T-helper 2 cell (primary cell): ENCODE measurements around the gene NDRG4.
"Not testable (repeated sequence)": the region's sequence is repeated elsewhere in the genome, so short reads cannot be mapped to it uniquely, and the experiment has no call there.

ENCODE experiments used
- DNase-seq, 5 experiments: peaks; one replicate each; pipeline versions ENCODE4 v3.0.0 to v3.0.0-alpha.2; 2012 to 2022

The NDRG4 gene

DNA sequence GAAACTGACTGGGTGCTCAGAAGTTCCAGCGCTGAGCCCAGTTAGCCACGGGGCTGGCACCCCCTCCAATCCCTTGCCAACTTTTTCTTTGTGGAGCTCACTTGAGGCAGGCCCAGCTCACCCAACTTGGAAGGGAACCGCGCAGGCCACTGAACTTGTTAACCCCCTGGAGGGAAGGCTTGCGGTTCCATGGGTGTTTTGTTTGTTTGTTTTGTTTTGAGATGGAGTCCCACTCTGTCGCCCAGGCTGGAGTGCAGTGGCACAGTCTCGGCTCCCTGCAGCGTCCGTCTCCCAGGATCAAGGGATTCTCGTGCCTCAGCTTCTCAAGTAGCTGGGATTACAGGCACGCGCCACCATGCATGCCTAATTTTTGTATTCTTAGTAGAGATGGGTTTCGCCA is 34.1 kb upstream of the NDRG4 start:
- DNase-seq, result no peak

GRCh38 chr16:58466396-58466795 is 33.5 kb upstream of the NDRG4 start:
- DNase-seq, result no peak

DNA sequence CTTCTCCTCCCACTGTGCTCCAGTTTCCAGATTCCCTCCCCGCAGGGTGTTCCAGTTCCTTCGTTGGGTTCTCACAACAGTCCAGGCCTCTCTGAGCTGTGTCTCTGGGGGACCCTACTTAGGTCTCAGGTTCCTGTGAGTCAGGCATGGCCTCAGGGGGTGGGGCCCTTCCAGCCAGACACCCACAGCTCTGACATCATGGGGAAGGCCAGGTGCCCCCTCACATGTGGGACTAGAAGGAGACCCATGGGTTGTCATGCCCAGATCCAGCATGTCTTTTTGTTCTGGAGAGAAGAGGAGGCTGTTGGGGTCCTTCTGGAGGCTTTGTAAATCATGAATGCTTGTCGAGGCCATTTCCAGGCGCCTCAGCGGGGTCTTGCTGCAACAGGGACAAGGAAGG is 32.0 kb upstream of the NDRG4 start:
- no peak for DNase-seq

GRCh38 chr16:58471209-58471975 is 28.6 kb upstream of the NDRG4 start:
- DNase-seq, result no peak

- no peak for DNase-seq
Measured at GRCh38 chr16:58472266-58472665, 27.7 kb upstream of the NDRG4 start.

DNA sequence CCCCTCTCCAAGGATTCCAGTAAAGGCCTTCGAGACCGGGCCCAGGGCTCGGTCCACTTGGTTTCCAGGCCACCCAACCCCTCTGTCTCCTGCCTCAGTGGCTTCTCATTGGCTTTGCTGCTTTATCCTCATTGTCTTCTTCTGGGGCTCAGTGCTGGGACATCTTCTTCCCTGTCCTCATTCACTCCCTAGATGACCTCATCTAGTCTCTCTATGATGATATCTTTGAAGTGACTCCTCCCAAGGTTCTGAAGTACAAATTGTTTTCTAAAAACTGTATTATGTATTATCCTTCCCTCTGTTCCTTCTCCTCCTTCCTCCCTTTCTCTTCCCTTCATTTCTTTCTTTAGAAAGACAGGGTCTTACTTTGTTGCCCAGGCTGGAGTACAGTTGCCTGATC is 27.1 kb upstream of the NDRG4 start:
- DNase-seq, result no peak

GRCh38 chr16:58474296-58474695 is 25.6 kb upstream of the NDRG4 start:
- no peak for DNase-seq

DNA sequence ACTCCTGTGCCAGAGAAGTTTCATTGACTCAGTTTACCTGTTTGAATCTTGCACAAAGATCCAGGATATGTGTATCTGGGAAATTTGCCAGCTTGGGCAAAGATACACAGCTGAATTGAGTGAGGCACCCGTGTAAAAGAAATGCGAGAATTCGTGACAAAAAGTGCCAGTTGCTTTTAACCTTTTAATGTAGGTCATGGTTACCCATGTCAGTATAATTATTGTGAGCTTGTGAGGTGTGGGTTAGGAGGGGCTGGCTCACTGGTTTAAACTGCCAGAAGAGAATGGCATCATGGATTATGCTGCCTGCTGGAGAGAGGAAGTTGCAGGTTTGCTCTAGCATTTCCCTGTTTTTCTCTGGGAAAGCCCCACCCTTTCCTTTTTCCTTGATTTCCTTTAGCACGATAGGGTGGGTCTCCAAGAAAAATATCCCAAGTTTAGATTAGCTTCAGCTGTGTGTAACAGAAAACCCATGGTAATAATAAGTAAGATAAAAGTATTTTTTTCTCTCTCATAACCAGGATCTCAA is 24.8 kb upstream of the NDRG4 start:
- DNase-seq, result no peak

DNA sequence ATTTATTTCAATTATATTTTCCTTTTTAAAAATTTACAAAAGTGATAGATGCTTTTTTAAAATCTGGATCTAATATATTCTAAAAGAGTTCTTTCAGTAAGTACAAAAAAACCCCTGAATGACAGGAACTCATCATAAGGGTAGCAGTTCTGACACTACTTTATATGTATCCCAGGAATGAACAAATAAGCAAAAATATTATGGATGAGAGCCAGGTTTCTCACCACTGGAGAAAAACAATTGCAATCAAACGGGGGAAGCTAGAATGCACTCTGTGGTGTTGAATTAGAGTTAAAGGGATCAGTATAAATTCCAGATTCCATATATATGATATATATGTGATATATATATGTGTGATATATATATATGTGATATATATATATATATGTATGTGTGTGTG is 23.2 kb upstream of the NDRG4 start:
- DNase-seq, result no peak

DNA sequence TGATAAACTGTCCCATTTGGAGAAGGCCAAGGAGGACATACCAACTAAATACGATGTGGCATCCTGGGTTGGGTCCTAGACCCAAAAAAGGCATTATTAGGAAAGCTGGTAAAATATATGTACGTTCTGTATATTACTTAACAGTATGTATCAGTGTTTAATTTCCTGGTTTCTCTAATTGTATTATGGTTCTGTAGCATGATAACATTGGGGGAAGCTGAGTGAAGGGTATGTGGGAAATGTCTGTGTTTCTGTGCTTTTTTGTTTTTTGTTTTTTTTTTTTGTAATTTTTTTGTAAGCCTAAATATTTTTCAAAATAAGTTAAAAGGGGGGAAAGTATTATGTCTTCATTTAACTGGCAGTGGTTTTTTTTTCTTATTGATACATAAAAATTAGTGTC is 21.5 kb upstream of the NDRG4 start:
- DNase-seq, result no peak

GRCh38 chr16:58481226-58481869 is 18.6 kb upstream of the NDRG4 start:
- no peak for DNase-seq

DNA sequence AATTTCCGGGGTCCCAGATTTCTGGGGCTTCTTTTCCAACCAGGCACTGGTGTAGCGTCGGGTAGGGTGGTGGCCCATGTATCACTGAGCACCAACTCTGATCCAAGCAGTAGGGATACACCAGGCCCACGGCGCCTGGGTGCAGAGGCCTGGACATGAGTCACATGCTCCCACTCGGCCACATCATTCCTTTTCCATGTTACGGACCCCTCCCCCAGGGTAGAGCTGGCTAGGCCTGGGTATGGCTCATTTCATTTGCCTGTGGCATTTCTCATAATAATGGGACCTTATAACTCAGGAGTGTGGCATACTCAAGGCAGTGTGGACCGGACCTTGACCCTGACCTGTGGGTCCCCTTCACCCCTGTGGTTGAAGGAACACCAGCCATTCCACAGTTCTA is 18.0 kb upstream of the NDRG4 start:
- DNase-seq, result no peak

DNA sequence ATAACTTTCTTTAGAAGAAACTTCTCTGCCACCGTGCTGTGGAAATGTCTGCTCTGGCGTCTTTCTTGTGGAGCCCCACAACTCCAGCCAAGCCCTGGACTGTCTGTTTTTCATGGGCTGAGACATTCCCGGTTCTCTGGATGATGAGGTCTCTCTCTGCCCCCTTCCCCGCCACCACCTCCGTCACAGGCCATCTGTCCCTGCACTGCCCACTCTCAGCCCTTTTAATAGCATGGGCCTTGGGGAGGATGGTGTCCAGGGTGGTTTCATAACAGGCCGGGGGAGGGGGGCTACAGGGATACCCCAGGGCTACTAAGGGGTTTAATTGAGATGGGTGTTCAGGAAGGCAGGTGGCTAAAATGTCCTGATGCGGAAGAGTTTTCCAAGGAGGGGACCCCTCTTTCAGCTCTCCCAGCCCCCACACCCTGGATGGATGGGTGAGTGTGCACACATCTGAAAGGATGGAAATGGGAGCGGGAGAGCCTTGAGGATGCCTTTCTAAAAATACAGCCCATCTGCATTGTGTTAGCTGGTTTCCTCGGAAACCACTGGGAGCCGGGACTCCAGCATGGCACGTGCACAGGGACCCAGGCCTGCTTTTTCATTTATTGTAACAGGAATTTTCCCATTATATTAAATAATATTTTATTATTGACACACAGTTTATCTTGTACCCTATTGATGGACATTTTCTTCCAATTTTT is 14.6 kb upstream of the NDRG4 start:
- DNase-seq, result no peak

- peak; percentile 17 to 66 (median 54) for DNase-seq
Measured at GRCh38 chr16:58487566-58488351, 12.2 kb upstream of the NDRG4 start.

GRCh38 chr16:58488531-58488930 is 11.4 kb upstream of the NDRG4 start:
- DNase-seq, result no peak

GRCh38 chr16:58490065-58490464 is 9.9 kb upstream of the NDRG4 start:
- DNase-seq, result no peak

DNA sequence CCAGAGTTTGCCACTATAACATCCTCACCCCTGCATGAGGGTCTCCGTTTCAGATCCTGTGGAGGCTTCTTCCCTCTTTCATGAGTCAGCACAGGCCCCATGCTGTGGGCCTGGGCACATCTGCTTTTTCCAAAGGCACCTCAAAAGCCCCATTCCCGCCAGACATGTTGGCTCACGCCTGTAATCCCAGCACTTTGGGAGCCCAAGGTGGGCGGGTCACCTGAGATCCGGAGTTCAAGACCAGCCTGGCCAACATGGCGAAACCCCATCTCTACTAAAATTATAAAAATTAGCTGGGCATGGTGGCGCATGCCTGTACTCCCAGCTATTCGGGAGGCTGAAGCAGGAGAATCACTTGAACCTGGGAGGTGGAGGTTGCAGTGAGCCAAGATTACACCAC is 9.4 kb upstream of the NDRG4 start:
- not testable (repeated sequence) for DNase-seq

GRCh38 chr16:58492066-58492465 is 7.9 kb upstream of the NDRG4 start:
- no peak for DNase-seq

- DNase-seq, result no peak
Measured at GRCh38 chr16:58492735-58493134, 7.2 kb upstream of the NDRG4 start.

GRCh38 chr16:58493756-58494431 is 6.0 kb upstream of the NDRG4 start:
- no peak for DNase-seq

- peak in 3 of 5 experiments; percentile 39 to 84 (median 51) for DNase-seq
Measured at GRCh38 chr16:58494981-58495520, 4.9 kb upstream of the NDRG4 start.
